ENCODE measurements around the gene MIPEP. TPM values are rescaled to one million over a fixed set of nuclear protein-coding genes. Genes with fewer than 3 reads are reported as not detected.

Gene MIPEP
- total and polyA plus RNA-seq, 9 of the 15 experiments (the other 6 are each of a cell fraction or from before 2014, with no cell fraction given), result 1.7 to 19.3 (median 13.1) TPM

DNA sequence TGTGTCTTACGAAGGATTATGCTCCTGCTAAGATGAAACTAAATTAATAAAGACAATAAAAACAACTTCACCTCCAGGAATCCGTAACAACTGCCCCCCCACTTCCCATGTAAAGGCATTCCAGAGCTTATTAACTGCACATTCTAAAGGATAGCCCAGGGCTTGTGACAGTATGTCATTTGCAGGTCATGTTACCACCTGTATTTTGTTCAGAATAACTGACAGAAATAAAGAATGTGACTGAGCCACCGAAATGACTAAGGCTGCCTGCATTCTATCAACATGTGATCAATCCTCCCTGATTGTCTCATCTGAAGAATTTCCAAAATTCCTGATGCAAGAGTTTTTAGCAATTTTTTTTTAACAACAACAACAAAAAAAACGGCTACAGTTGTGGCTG, 117.2 kb downstream of the MIPEP start:
- no peak for DNase-seq (ENCODE audit: extremely low read depth in 1 of 4, low spot score in 3 of 4)
- ChIA-PET CTCF (ENCODE audit: low intra/inter-chr PET ratio) (no interaction called here), POLR2A (no interaction called here)
- in situ Hi-C loops (cut with MboI) (no loop called here), intact Hi-C loops (cut with micrococcal nuclease) (no loop called here)
- no peak overlapping the region for H3K27ac ChIP-seq (ENCODE audit: extremely low read depth, low read depth, low read length)
- H3K79me2 ChIP-seq (ENCODE audit: control insufficient read depth, insufficient read depth, low read length), result no peaks in the 10 kb centered on the region
- H3K9me1 ChIP-seq (ENCODE audit: control insufficient read depth, insufficient read depth, low read length), result no peaks in the 10 kb centered on the region
- no peak overlapping the region for H2AFZ ChIP-seq (ENCODE audit: low read depth, low read length)
- no peaks in the 10 kb centered on the region for H3K36me3 ChIP-seq (ENCODE audit: control insufficient read depth, insufficient read depth, low read length)
- no peaks in the 10 kb centered on the region; a peak in 1 of 5 replicates for H3K4me1 ChIP-seq (replicated peaks in 1 of 2; ENCODE audit: control insufficient read depth in 2 of 2, insufficient read depth in 2 of 2, low read length in 2 of 2)
- BruUV-seq (replicated peaks), result no TSS peak
- 36% methylated on average over 4 of the region's 4 CpGs for WGBS (ENCODE audit: insufficient coverage, low coverage, missing lambda C conversion rate)
- no peak overlapping the region for H3K4me3 ChIP-seq
- FAIRE-seq, result no peak
- no peak for ATAC-seq
- no peak overlapping the region for H3K9ac ChIP-seq (ENCODE audit: insufficient read depth in 1 of 2, low read depth in 2 of 2, low read length in 2 of 2)
- no peaks in the 10 kb centered on the region for H3K27me3 ChIP-seq (ENCODE audit: control insufficient read depth in 2 of 2, insufficient read depth in 2 of 2, low read length in 2 of 2)
- H3K9me3 ChIP-seq (replicated peaks; ENCODE audit: control insufficient read depth, insufficient read depth, low read depth, low read length), result no peaks in the 10 kb centered on the region
- H4K20me1 ChIP-seq (replicated peaks; ENCODE audit: control insufficient read depth, insufficient read depth, low read length), result no peaks in the 10 kb centered on the region
- no peak overlapping the region for H3K4me2 ChIP-seq (ENCODE audit: insufficient read depth, low read length)
- no peak for TF ChIP-seq EP300 (IDR thresholded peaks at IDR 0.05; ENCODE audit: low read length)
- TF ChIP-seq KAT7 (CRISPR knock-in tag; IDR thresholded peaks at IDR 0.05; ENCODE audit: borderline replicate concordance), result no peak
- no peak for TF ChIP-seq KDM2B (CRISPR knock-in tag; IDR thresholded peaks at IDR 0.05)
- no peak for TF ChIP-seq HNRNPLL (IDR thresholded peaks at IDR 0.05; ENCODE audit: low read depth, low read length, poor library complexity, severe bottlenecking)
- TF ChIP-seq ZNF23 (CRISPR knock-in tag; IDR thresholded peaks at IDR 0.05), result no peak
- no peak for TF ChIP-seq ZKSCAN8 (CRISPR knock-in tag; IDR thresholded peaks at IDR 0.05)

DNA sequence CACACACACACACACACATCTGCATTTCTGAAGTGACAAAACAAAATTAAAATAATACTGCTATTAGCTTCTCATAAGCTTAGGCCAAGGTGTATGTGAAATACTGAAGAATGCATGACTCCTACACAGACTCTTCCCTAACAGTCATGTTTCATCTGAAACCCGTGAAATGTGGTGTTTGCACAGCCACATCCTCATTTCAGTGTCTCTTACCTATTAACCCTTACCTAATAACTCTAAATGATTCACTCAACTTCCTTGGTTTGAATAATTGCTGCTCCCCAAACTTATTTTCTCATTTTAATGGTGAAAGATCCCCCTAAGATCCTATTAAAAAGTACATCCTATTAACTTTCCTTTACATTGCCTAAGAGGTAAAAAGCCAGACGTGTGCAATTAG, 117.6 kb downstream of the MIPEP start:
- BruUV-seq (replicated peaks), result no TSS peak
- H3K4me1 ChIP-seq (replicated peaks in 1 of 2; ENCODE audit: control insufficient read depth in 2 of 2, insufficient read depth in 2 of 2, low read length in 2 of 2), result peaks cover 0 to 2% of the 10 kb centered on the region in 2 experiments; a peak in 2 of 5 replicates
- no peak overlapping the region for H2AFZ ChIP-seq (ENCODE audit: low read depth, low read length)
- no peak for DNase-seq (ENCODE audit: extremely low read depth in 1 of 4, low spot score in 3 of 4)
- no peak for FAIRE-seq
- intact Hi-C loops (cut with micrococcal nuclease), result no loop called here
- ATAC-seq, result no peak
- H3K9me1 ChIP-seq (ENCODE audit: control insufficient read depth, insufficient read depth, low read length), result no peaks in the 10 kb centered on the region
- H3K36me3 ChIP-seq (ENCODE audit: control insufficient read depth, insufficient read depth, low read length), result no peaks in the 10 kb centered on the region
- no peak overlapping the region for H3K4me3 ChIP-seq
- no peak overlapping the region for H3K27ac ChIP-seq (ENCODE audit: extremely low read depth, low read depth, low read length)
- no peaks in the 10 kb centered on the region for H3K9me3 ChIP-seq (replicated peaks; ENCODE audit: control insufficient read depth, insufficient read depth, low read depth, low read length)
- ChIA-PET POLR2A (no interaction called here), CTCF (ENCODE audit: low intra/inter-chr PET ratio) (no interaction called here)
- H3K9ac ChIP-seq (ENCODE audit: insufficient read depth in 1 of 2, low read depth in 2 of 2, low read length in 2 of 2), result no peak overlapping the region
- no peaks in the 10 kb centered on the region for H3K79me2 ChIP-seq (ENCODE audit: control insufficient read depth, insufficient read depth, low read length)
- no peak overlapping the region for H3K4me2 ChIP-seq (ENCODE audit: insufficient read depth, low read length)
- H3K27me3 ChIP-seq (ENCODE audit: control insufficient read depth in 2 of 2, insufficient read depth in 2 of 2, low read length in 2 of 2), result no peaks in the 10 kb centered on the region
- TF ChIP-seq U2AF1 (optimal IDR thresholded peaks at IDR 0.05; ENCODE audit: low read depth, low read length), result no peak
- no peak for TF ChIP-seq PHF21A (IDR thresholded peaks at IDR 0.05; ENCODE audit: borderline replicate concordance, low read depth)
- TF ChIP-seq DDX20 (tag; IDR thresholded peaks at IDR 0.05; ENCODE audit: low read depth), result no peak
- TF ChIP-seq NR3C1 (CRISPR knock-in tag; IDR thresholded peaks at IDR 0.05), result no peak
- TF ChIP-seq, protein P1, sequence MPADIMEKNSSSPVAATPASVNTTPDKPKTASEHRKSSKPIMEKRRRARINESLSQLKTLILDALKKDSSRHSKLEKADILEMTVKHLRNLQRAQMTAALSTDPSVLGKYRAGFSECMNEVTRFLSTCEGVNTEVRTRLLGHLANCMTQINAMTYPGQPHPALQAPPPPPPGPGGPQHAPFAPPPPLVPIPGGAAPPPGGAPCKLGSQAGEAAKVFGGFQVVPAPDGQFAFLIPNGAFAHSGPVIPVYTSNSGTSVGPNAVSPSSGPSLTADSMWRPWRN (IDR thresholded peaks at IDR 0.05; ENCODE audit: low read depth), result no peak
- TF ChIP-seq SRSF7 (optimal IDR thresholded peaks at IDR 0.05; ENCODE audit: low read depth, low read length), result no peak
- TF ChIP-seq EZH2 (IDR thresholded peaks at IDR 0.05; ENCODE audit: borderline replicate concordance, low read depth, low read length), result no peak
- TF ChIP-seq KDM1A (IDR thresholded peaks at IDR 0.05), result no peak
- in situ Hi-C loops (cut with MboI), result no loop called here
- WGBS (ENCODE audit: insufficient coverage, low coverage, missing lambda C conversion rate), result 38% methylated on average over 2 of the region's 2 CpGs
- no peaks in the 10 kb centered on the region for H4K20me1 ChIP-seq (replicated peaks; ENCODE audit: control insufficient read depth, insufficient read depth, low read length)

All from K562 (cell line).